ENCODE results near the gene GINS1.

- TF ChIP-seq ZNF580 (CRISPR knock-in tag; IDR thresholded peaks at IDR 0.05; ENCODE audit: borderline replicate concordance, low read depth) = no peak
- TF ChIP-seq MXI1 (IDR thresholded peaks at IDR 0.05; ENCODE audit: borderline replicate concordance, low read depth, low read length) = no peak
- no peak for TF ChIP-seq ARID4A (CRISPR knock-in tag; IDR thresholded peaks at IDR 0.05; ENCODE audit: borderline replicate concordance)
- TF ChIP-seq REPIN1 (CRISPR knock-in tag; IDR thresholded peaks at IDR 0.05; ENCODE audit: borderline replicate concordance, low read depth) = no peak
- TF ChIP-seq GMEB1 (CRISPR knock-in tag; IDR thresholded peaks at IDR 0.05; ENCODE audit: borderline replicate concordance) = no peak
- TF ChIP-seq POLR2A (IDR thresholded peaks at IDR 0.05; ENCODE audit: insufficient read depth in 1 of 2, low read depth in 2 of 2, low read length in 2 of 2) = no peak
These were observed 51.8 kb downstream of the GINS1 start for GRCh38 chr20:25459111-25459830.

Measured in HepG2 (cell line).